ENCODE data around the gene PAGR1. TPM values are rescaled to one million over a fixed set of nuclear protein-coding genes. Genes with fewer than 3 reads are reported as not detected.

PAGR1 gene
- total and polyA plus RNA-seq, 9 of the 15 experiments (the other 6 are each of a cell fraction or from before 2014, with no cell fraction given): 1.4 to 58.2 (median 16.8) TPM

DNA sequence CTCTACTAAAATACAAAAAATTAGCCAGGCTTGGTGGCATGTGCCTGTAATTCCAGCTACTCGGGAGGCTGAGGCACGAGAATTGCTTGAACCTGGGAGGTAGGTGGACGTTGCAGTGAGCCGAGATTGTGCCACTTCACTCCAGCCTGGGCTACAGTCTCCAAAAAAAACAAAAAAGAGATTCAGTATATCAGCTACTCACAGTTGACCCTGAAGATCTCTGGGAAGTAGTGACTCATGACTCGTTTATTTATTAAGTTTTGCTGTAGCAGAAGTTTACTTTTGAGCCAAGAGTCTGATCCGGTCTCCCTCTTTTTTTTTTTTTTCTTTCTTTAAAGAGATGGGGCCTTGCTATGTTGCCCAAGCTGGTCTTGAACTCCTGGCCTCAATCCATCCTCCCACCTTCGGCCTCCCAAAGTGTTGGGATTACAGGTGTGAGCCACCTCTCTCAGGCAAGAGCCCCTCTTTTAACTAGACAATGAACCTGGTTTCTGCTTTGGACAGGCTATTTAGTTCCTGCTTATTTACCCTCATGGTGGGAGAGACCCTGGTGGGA lies 8.7 kb downstream of the PAGR1 start (continued):
- no peak for TF ChIP-seq ZKSCAN1 (IDR thresholded peaks at IDR 0.05; ENCODE audit: low read depth, low read length)
- no peak for TF ChIP-seq ZNF174 (CRISPR knock-in tag; IDR thresholded peaks at IDR 0.05)
- no peak for TF ChIP-seq MIER1 (IDR thresholded peaks at IDR 0.05; ENCODE audit: low read depth)
- peak; percentile 23 to 29; a peak in 1 of 4 replicates for TF ChIP-seq KDM1A (IDR thresholded peaks at IDR 0.05)
- no peak for TF ChIP-seq ZFX (CRISPR knock-in tag; IDR thresholded peaks at IDR 0.05)
- TF ChIP-seq LEF1 (IDR thresholded peaks at IDR 0.05): no peak
- TF ChIP-seq FOSL1 (tag; conservative IDR thresholded peaks at IDR 0.05): peak; percentile 65; the same call in 1 of the 2 replicates
- TF ChIP-seq YY1 (IDR thresholded peaks at IDR 0.05; ENCODE audit: borderline replicate concordance in 1 of 3, control insufficient read depth in 1 of 3, extremely low read depth in 1 of 3, insufficient read depth in 3 of 3, insufficient read length in 1 of 3, insufficient replicate concordance in 2 of 3, low read depth in 1 of 3, low read length in 2 of 3): no peak
- no peak for TF ChIP-seq CBFA2T2 (conservative IDR thresholded peaks at IDR 0.05)
- TF ChIP-seq MAFF (IDR thresholded peaks at IDR 0.05; ENCODE audit: low read length): no peak
- peak; percentile 51 for TF ChIP-seq ARID1B (IDR thresholded peaks at IDR 0.05)
- TF ChIP-seq, protein P1, sequence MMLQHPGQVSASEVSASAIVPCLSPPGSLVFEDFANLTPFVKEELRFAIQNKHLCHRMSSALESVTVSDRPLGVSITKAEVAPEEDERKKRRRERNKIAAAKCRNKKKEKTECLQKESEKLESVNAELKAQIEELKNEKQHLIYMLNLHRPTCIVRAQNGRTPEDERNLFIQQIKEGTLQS (IDR thresholded peaks at IDR 0.05): peak; percentile 40; the same call in 1 of the 2 replicates
- TF ChIP-seq, protein P1 (CRISPR knock-in tag; conservative IDR thresholded peaks at IDR 0.05): no peak
- no peak for TF ChIP-seq FOXP1 (CRISPR knock-in tag; IDR thresholded peaks at IDR 0.05)
- TF ChIP-seq, protein P2, sequence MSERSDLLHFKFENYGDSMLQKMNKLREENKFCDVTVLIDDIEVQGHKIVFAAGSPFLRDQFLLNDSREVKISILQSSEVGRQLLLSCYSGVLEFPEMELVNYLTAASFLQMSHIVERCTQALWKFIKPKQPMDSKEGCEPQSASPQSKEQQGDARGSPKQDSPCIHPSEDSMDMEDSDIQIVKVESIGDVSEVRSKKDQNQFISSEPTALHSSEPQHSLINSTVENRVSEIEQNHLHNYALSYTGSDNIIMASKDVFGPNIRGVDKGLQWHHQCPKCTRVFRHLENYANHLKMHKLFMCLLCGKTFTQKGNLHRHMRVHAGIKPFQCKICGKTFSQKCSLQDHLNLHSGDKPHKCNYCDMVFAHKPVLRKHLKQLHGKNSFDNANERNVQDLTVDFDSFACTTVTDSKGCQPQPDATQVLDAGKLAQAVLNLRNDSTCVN (CRISPR knock-in tag; IDR thresholded peaks at IDR 0.05): no peak
- TF ChIP-seq FOXK1 (CRISPR knock-in tag; IDR thresholded peaks at IDR 0.05; ENCODE audit: borderline replicate concordance): 0 out of 2 replicates have a peak, but pooled peaks have one; percentile 21
- TF ChIP-seq MAFK (IDR thresholded peaks at IDR 0.05; ENCODE audit: low read length): no peak
- TF ChIP-seq MAFG (tag; conservative IDR thresholded peaks at IDR 0.05): no peak
- TF ChIP-seq ZNF384 (IDR thresholded peaks at IDR 0.05; ENCODE audit: low read depth, low read length): peak; percentile 59
- TF ChIP-seq ZNF274 (IDR thresholded peaks at IDR 0.05; ENCODE audit: borderline replicate concordance, low read depth, low read length): no peak
- TF ChIP-seq MECOM (CRISPR knock-in tag; IDR thresholded peaks at IDR 0.05): no peak
- no peak for TF ChIP-seq ZNF197 (CRISPR knock-in tag; IDR thresholded peaks at IDR 0.05; ENCODE audit: low read depth)

Measured in K562 (cell line).